ENCODE results near the gene KDM4D. TPM values are rescaled to one million over a fixed set of nuclear protein-coding genes. Genes with fewer than 3 reads are reported as not detected.
A peak's percentile ranks its signal among the peaks of the same experiment; 100 is the strongest.
"Not testable (repeated sequence)": the region's sequence is repeated elsewhere in the genome, so short reads cannot be mapped to it uniquely, and the experiment has no call there.

Gene KDM4D
- polyA plus RNA-seq, 6 donors from 2014 or later: 0.24 to 3.8 (median 1.4) TPM

- H3K4me3 Mint-ChIP-seq: peak overlapping the region in 1 of 8 donors; percentile 53
- peak overlapping the region in 1 of 6 donors; percentile 22 for H3K27ac Mint-ChIP-seq
- no peak for ATAC-seq (ENCODE audit: low read depth in 2 of 2)
- H3K27me3 Mint-ChIP-seq: peaks cover 22 to 37% (median 30%) of the 10 kb centered on the region in 3 donors
- peaks cover 0 to 2% (median 0%) of the 10 kb centered on the region in 7 donors for H3K9me3 Mint-ChIP-seq
- no peaks in the 10 kb centered on the region for H3K4me1 Mint-ChIP-seq
- no peak for DNase-seq
- H3K36me3 Mint-ChIP-seq: no peaks in the 10 kb centered on the region
Observed at GRCh38 chr11:95016139-95016538, 42.6 kb downstream of the KDM4D start.

- H3K4me3 Mint-ChIP-seq; ATAC-seq (ENCODE audit: low read depth in 2 of 2); H3K9me3 Mint-ChIP-seq: not testable (repeated sequence)
Observed at GRCh38 chr11:95021468-95021867, 48.0 kb downstream of the KDM4D start.

DNA sequence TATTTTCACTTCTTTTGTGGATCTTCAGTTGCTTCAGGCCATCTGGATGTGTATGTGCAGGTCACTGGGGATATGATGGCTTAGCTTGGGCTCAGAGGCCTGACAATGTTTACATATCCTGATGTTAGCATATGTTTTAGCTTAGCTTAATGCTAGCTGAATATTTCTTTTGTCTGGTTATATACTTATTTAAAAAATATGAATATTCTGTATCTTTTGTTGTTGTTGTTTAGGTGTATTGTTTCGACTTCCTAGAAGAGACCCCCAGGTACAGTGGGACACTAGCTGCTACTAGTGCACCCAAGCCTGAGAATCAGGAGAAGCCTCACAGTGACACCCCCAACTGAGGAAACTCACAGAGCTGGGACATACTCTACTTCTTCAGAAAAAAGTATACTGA is 51.4 kb downstream of the KDM4D start, which contains the start of gene KDM4E:
Gene KDM4E, plus strand, starts transcription at position 301 of the 400 bp plus-strand sequence. CDS start 300 bp downstream, outside the sequence.
- H3K9me3 Mint-ChIP-seq: no peaks in the 10 kb centered on the region
- no peak within 1 kb of the TSS for H3K4me3 Mint-ChIP-seq
- no peak within 1 kb of the TSS for H3K27ac Mint-ChIP-seq
- H3K36me3 Mint-ChIP-seq: no peaks in the 10 kb centered on the region
- no peaks in the 10 kb centered on the region for H3K4me1 Mint-ChIP-seq
- ATAC-seq (ENCODE audit: low read depth in 2 of 2) (no peak), DNase-seq (no peak)
- H3K27me3 Mint-ChIP-seq: no peaks in the 10 kb centered on the region

More at GRCh38 chr11:95021468-95021867, 48.0 kb downstream of the KDM4D start:
- not testable (repeated sequence) for H3K27me3 Mint-ChIP-seq, H3K27ac Mint-ChIP-seq, H3K36me3 Mint-ChIP-seq, H3K4me1 Mint-ChIP-seq, DNase-seq

GRCh38 chr11:95025594-95025993 is 52.1 kb downstream of the KDM4D start:
- not testable (repeated sequence) for H3K9me3 Mint-ChIP-seq; H3K36me3 Mint-ChIP-seq; DNase-seq; ATAC-seq (ENCODE audit: low read depth in 2 of 2); H3K4me1 Mint-ChIP-seq; H3K27ac Mint-ChIP-seq; H3K4me3 Mint-ChIP-seq; H3K27me3 Mint-ChIP-seq

GRCh38 chr11:95028357-95028756 is 54.8 kb downstream of the KDM4D start:
- no peak overlapping the region for H3K4me3 Mint-ChIP-seq
- H3K36me3 Mint-ChIP-seq: no peaks in the 10 kb centered on the region
- no peak overlapping the region for H3K27ac Mint-ChIP-seq
- H3K9me3 Mint-ChIP-seq: no peaks in the 10 kb centered on the region
- peaks cover 4 to 20% (median 8%) of the 10 kb centered on the region in 3 donors for H3K27me3 Mint-ChIP-seq
- DNase-seq (no peak), ATAC-seq (ENCODE audit: low read depth in 2 of 2) (no peak)
- no peaks in the 10 kb centered on the region for H3K4me1 Mint-ChIP-seq

GRCh38 chr11:95033051-95033450 is 59.5 kb downstream of the KDM4D start:
- no peak overlapping the region for H3K27ac Mint-ChIP-seq
- H3K36me3 Mint-ChIP-seq: peaks cover 0 to 2% of the 10 kb centered on the region in 2 donors
- DNase-seq: no peak
- ATAC-seq (ENCODE audit: low read depth in 2 of 2): no peak
- peaks cover 0 to 2% (median 1%) of the 10 kb centered on the region in 3 donors for H3K4me1 Mint-ChIP-seq
- no peak overlapping the region for H3K4me3 Mint-ChIP-seq
- H3K9me3 Mint-ChIP-seq: no peaks in the 10 kb centered on the region
- peaks cover 18 to 39% (median 26%) of the 10 kb centered on the region in 3 donors for H3K27me3 Mint-ChIP-seq

DNA sequence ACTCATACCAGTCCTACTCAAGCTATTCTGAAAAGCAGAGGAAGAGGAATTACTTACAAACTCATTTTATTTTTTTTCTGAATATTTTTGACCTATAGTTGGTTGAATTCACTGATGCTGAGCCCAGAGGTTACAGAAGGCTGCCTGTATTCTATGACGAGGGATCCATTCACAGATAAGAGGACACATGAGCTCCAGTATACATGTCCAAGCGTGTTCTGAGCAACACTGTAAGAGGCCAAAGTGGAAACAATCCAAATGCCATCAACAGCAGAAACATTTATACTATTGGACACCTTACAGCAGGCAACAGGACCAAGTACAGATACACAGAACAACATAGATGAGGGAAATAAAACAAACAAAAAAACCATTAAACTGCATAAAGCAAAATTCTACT is 61.8 kb downstream of the KDM4D start:
- H3K4me1 Mint-ChIP-seq: peaks cover 0 to 5% (median 5%) of the 10 kb centered on the region in 3 donors
- no peak for ATAC-seq (ENCODE audit: low read depth in 2 of 2)
- no peak overlapping the region for H3K27ac Mint-ChIP-seq

DNA sequence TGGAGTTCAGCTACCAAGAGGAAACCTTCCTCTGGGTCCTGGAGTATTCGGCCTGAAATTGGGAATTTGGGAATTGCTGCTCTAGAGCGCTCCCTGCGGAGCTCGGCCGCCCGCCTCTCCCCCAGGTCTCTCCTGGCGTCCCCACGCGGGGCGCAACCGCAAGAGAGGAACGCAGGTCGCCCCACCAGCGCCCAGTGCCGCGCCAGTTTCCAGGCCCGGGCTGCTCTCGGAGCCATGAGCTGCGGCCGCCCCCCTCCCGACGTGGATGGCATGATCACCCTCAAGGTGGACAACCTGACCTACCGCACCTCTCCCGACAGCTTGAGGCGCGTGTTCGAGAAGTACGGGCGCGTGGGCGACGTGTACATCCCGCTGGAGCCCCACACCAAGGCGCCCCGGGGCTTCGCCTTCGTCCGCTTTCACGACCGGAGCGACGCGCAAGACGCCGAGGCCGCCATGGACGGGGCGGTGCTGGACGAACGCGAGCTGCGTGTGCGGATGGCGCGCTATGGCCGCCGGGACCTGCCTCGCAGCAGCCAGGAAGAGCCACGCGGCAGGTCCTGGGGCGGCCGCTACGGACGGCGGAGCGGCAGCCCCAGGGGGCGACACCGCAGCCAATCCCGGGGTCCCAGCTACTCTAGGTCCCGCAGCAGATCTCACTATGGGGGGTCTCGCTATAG is 64.0 kb downstream of the KDM4D start:
- peak; percentile 48 to 51 for ATAC-seq (ENCODE audit: low read depth in 2 of 2)
- Mint-ChIP-seq H3K4me3 (peak overlapping the region in 6 of 8 donors; percentile 29 to 83 (median 58)), H3K27me3 (peaks cover 32 to 54% (median 48%) of the 10 kb centered on the region in 3 donors)
- H3K36me3 Mint-ChIP-seq, H3K27ac Mint-ChIP-seq, H3K9me3 Mint-ChIP-seq, H3K4me1 Mint-ChIP-seq, DNase-seq: not testable (repeated sequence)

More for the DNA sequence above, 61.8 kb downstream of the KDM4D start:
- H3K27me3 Mint-ChIP-seq: peaks cover 22 to 48% (median 42%) of the 10 kb centered on the region in 3 donors
- H3K9me3 Mint-ChIP-seq: peaks cover 0 to 4% (median 0%) of the 10 kb centered on the region in 7 donors
- no peak overlapping the region for H3K4me3 Mint-ChIP-seq
- DNase-seq: no peak
- H3K36me3 Mint-ChIP-seq: peaks cover 0 to 7% of the 10 kb centered on the region in 2 donors

DNA sequence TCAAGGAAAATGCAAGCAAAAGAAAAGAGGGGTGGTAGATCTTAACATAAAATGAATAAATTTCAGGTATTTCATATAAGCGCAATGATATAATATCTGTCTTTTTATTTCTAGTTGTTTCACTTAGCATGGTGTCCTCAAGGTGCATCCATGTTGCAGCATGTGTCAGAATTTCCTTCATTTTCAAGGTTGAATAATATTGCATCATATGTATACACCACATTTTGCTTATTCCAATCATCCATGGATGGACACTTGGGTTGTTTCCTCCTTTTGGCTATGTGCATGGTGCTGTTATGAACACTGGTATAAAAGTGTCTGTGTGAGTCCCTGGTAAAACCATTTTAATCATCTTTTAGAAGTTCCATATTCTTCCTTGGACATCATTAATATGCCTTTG is 68.7 kb downstream of the KDM4D start:
- Mint-ChIP-seq H3K9me3 (peaks cover 0 to 4% (median 0%) of the 10 kb centered on the region in 7 donors), H3K4me3 (no peak overlapping the region), H3K27me3 (peaks cover 31 to 55% (median 55%) of the 10 kb centered on the region in 3 donors), H3K27ac (no peak overlapping the region), H3K4me1 (peaks cover 0 to 5% (median 5%) of the 10 kb centered on the region in 3 donors), H3K36me3 (peaks cover 0 to 7% of the 10 kb centered on the region in 2 donors)
- no peak for ATAC-seq (ENCODE audit: low read depth in 2 of 2)
- DNase-seq: no peak

DNA sequence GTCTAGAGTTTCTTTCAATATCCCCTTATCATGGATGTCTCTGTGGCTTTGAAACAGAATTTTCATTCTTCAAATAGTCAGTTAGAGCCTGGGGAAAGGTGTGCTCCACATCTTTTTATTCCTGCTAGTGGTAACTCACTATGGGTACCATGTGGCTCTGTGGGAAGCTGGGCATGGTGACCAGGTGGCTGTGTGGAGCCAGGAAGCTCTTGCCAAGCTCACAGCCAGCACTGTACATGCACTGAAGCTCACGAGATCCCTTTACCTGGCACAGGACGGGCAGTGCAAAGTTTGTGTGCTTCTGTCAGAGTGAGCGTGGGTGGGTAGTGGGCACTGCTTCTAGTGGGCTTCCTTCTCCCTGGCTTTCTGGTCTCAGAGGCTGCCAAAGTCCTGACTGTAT is 69.4 kb downstream of the KDM4D start:
- no peak for ATAC-seq (ENCODE audit: low read depth in 2 of 2)
- no peak for DNase-seq
- no peak overlapping the region for H3K27ac Mint-ChIP-seq
- H3K4me3 Mint-ChIP-seq: no peak overlapping the region
- peaks cover 0 to 4% (median 0%) of the 10 kb centered on the region in 7 donors for H3K9me3 Mint-ChIP-seq
- H3K27me3 Mint-ChIP-seq: peaks cover 31 to 53% (median 52%) of the 10 kb centered on the region in 3 donors
- peaks cover 0 to 5% (median 4%) of the 10 kb centered on the region in 3 donors for H3K4me1 Mint-ChIP-seq
- peaks cover 0 to 6% of the 10 kb centered on the region in 2 donors for H3K36me3 Mint-ChIP-seq

DNA sequence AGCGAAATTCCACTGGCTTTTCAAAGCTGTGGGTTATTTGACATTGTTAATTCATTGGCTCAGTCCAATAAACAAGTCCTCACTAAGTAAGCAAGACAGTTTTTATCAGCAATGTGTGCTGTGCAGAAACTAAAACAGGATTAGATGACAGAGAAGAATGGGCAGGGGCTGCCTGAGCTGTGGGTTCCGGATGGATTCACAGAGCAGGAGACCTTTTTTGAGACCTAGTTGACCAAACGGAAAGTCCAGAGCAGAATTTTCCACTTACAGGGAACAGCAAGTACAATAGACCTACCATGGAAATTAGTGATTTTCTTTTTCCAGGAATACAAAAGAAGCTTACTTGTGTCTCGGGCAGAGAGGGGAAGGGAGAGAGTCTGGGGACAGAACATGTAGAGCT is 70.5 kb downstream of the KDM4D start:
- Mint-ChIP-seq H3K27ac (no peak overlapping the region), H3K4me3 (no peak overlapping the region), H3K36me3 (no peaks in the 10 kb centered on the region), H3K27me3 (peaks cover 31 to 52% (median 48%) of the 10 kb centered on the region in 3 donors), H3K9me3 (no peaks in the 10 kb centered on the region), H3K4me1 (no peaks in the 10 kb centered on the region)
- DNase-seq (no peak), ATAC-seq (ENCODE audit: low read depth in 2 of 2) (no peak)

GRCh38 chr11:95045812-95046211 is 72.3 kb downstream of the KDM4D start:
- Mint-ChIP-seq H3K9me3 (no peaks in the 10 kb centered on the region), H3K4me1 (no peaks in the 10 kb centered on the region), H3K27me3 (peaks cover 26 to 49% (median 44%) of the 10 kb centered on the region in 3 donors), H3K36me3 (no peaks in the 10 kb centered on the region), H3K4me3 (no peak overlapping the region), H3K27ac (no peak overlapping the region)
- ATAC-seq (ENCODE audit: low read depth in 2 of 2) (no peak), DNase-seq (no peak)

Measured in naive B cell (primary cell).